Activated T-helper 1 cell treated with anti-CD3 and anti-CD28 coated beads, Interleukin-12 subunit alpha, Interleukin-12 subunit beta, Interleukin-2, Interleukin-4 antibody, amounts not matched to agents 30 ng/mL and 10 ng/mL and 1 ng/mL, durations not matched to agents 14 hours and 24 hours and 36 hours (primary cell): ENCODE measurements around the gene NFATC2. TPM values are rescaled to one million over a fixed set of nuclear protein-coding genes. Genes with fewer than 3 reads are reported as not detected.
"Not testable (repeated sequence)": the region's sequence is repeated elsewhere in the genome, so short reads cannot be mapped to it uniquely, and the experiment has no call there.

Experiments used
- DNase-seq: peaks from one replicate; pipeline ENCODE4 v3.0.0; 2021; ENCODE audit warnings: low spot score
- H3K27ac Mint-ChIP-seq: one replicate; pipeline ENCODE4 v1.8.0; 2021; ENCODE audit warnings: mild to moderate bottlenecking, mixed read lengths
- H3K27me3 Mint-ChIP-seq: one replicate; pipeline ENCODE4 v1.8.0; 2022; ENCODE audit warnings: mild to moderate bottlenecking, moderate library complexity, mixed read lengths; ENCODE audit not compliant: insufficient read depth
- H3K36me3 Mint-ChIP-seq: one replicate; pipeline ENCODE4 v1.8.0; 2021; ENCODE audit warnings: low read depth, mixed read lengths
- H3K4me1 Mint-ChIP-seq: one replicate; pipeline ENCODE4 v1.8.0; 2021; ENCODE audit warnings: low read depth, mixed read lengths
- H3K4me3 Mint-ChIP-seq: one replicate; pipeline ENCODE4 v1.8.0; 2021; ENCODE audit warnings: mild to moderate bottlenecking, moderate library complexity, mixed read lengths
- H3K9me3 Mint-ChIP-seq: one replicate; pipeline ENCODE4 v1.8.0; 2021; ENCODE audit warnings: mixed read lengths
- intact Hi-C: fragments of 100-400 bp; cut with micrococcal nuclease; formaldehyde crosslinking; loops from one replicate; pipeline ENCODE4 v1.15.1; 2024
- total RNA-seq: library from RNA; stranded (reverse); gene quantifications from 2 replicates; pipeline ENCODE4 v1.2.3, GENCODE V29; 2022

The NFATC2 gene
- total RNA-seq, 1 donor from 2014 or later: 84.0 TPM

- peaks cover 51% of the 10 kb centered on the region for H3K36me3 Mint-ChIP-seq
These were observed 79.0 kb downstream of the NFATC2 start for GRCh38 chr20:51463560-51463959.

GRCh38 chr20:51462566-51463276 lies 79.8 kb downstream of the NFATC2 start:
- H3K36me3 Mint-ChIP-seq: peaks cover 48% of the 10 kb centered on the region
- no peak for DNase-seq
- H3K9me3 Mint-ChIP-seq: no peaks in the 10 kb centered on the region
- intact Hi-C loops: no loop called here
- H3K27me3 Mint-ChIP-seq: no peaks in the 10 kb centered on the region
- peaks cover 29% of the 10 kb centered on the region for H3K4me1 Mint-ChIP-seq
- no peak overlapping the region for H3K4me3 Mint-ChIP-seq
- H3K27ac Mint-ChIP-seq: no peak overlapping the region

More at GRCh38 chr20:51463560-51463959, 79.0 kb downstream of the NFATC2 start:
- no peaks in the 10 kb centered on the region for H3K27me3 Mint-ChIP-seq
- H3K27ac Mint-ChIP-seq: peak overlapping the region; percentile 86
- DNase-seq: no peak
- H3K9me3 Mint-ChIP-seq: no peaks in the 10 kb centered on the region
- intact Hi-C loops: no loop called here
- H3K4me3 Mint-ChIP-seq: no peak overlapping the region
- peaks cover 32% of the 10 kb centered on the region for H3K4me1 Mint-ChIP-seq

DNA sequence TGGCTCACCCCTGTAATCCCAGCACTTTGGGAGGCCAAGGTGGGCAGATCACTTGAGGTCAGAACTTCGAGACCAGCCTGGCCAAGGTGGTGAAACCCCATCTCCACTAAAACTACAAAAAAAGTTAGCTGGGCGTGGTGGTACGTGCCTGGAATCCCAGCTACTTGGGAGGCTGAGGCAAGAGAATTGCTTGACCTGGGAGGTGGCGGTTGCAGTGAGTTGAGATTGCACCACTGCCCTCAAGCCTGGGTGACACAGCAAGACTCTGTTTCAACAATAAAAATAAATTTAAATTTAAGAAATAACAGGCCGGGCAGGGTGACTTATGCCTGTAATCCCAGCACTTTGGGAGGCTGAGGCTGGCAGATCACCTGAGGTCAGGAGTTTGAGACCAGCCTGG lies 80.7 kb downstream of the NFATC2 start:
- H3K4me3 Mint-ChIP-seq, H3K9me3 Mint-ChIP-seq, H3K27me3 Mint-ChIP-seq, intact Hi-C loops, H3K27ac Mint-ChIP-seq, DNase-seq: not testable (repeated sequence)
- Mint-ChIP-seq H3K36me3 (peaks cover 48% of the 10 kb centered on the region), H3K4me1 (peaks cover 35% of the 10 kb centered on the region)

DNA sequence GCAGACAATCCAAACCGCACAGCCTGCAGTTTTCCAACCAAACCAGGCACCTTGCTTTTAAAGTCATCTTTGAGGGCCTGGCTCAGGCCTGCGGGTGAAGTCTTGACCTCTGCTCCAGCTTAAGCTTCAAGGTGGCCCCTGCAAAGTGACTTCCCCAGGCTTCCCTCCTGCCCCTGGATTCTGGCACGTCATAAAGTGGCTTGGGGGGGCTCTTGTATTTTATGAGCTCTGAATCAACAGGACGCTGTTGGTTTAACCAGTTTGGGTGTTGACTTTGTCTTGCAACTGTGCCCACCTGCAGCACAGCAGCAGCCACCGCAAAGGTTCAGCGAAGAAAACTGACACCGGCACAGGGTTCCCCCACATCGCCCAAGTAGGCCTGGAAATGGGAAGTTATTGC lies 81.2 kb downstream of the NFATC2 start:
- peaks cover 50% of the 10 kb centered on the region for H3K36me3 Mint-ChIP-seq
- no peaks in the 10 kb centered on the region for H3K9me3 Mint-ChIP-seq
- H3K27ac Mint-ChIP-seq: no peak overlapping the region
- peaks cover 37% of the 10 kb centered on the region for H3K4me1 Mint-ChIP-seq
- H3K4me3 Mint-ChIP-seq: no peak overlapping the region
- intact Hi-C loops: no loop called here
- no peaks in the 10 kb centered on the region for H3K27me3 Mint-ChIP-seq
- DNase-seq: no peak

DNA sequence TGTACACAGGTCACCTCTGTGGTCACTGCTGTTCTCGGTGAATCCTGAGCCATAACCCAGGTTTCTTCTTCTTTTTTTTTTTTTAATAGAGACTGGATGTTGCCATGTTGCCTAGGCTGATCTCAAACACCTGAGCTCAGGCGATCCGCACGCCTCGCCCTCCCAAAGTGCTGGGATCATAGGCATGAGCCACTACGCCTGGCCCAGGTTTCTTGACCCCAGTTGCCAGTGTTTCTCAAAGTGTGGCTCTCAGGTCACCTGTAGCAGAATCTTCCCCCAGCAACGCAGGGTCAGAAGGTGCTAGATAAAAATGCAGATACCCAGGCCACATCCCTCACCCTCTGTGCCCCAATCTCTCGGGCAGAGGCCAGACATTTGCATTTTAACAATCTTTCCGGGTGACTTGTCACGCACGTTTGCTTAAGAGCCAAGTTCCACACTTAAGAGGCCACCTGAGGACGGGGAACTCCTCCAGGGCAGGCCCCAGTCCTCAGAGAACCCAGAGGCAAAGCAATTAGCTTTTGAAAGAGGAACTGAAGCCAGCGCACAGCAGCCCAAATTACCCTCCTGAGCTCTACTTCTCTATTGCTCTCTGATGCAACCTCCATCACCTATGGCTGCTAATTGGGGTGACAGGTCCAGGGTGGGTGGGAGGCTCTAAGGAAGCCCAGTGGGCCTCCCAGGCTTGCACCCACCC lies 81.8 kb downstream of the NFATC2 start:
- Mint-ChIP-seq H3K4me3 (no peak overlapping the region), H3K27me3 (no peaks in the 10 kb centered on the region), H3K9me3 (no peaks in the 10 kb centered on the region), H3K27ac (no peak overlapping the region), H3K36me3 (peaks cover 51% of the 10 kb centered on the region), H3K4me1 (peaks cover 37% of the 10 kb centered on the region)
- intact Hi-C loops: no loop called here
- no peak for DNase-seq

- peaks cover 4% of the 10 kb centered on the region for H3K9me3 Mint-ChIP-seq
- H3K4me3 Mint-ChIP-seq: no peak overlapping the region
- H3K4me1 Mint-ChIP-seq: peaks cover 37% of the 10 kb centered on the region
- intact Hi-C loops: no loop called here
- DNase-seq: no peak
- H3K36me3 Mint-ChIP-seq: peaks cover 49% of the 10 kb centered on the region
- H3K27me3 Mint-ChIP-seq: no peaks in the 10 kb centered on the region
- H3K27ac Mint-ChIP-seq: peak overlapping the region; percentile 15
These were observed 82.4 kb downstream of the NFATC2 start for GRCh38 chr20:51460163-51460562.

GRCh38 chr20:51458751-51459439 lies 83.6 kb downstream of the NFATC2 start:
- H3K27ac Mint-ChIP-seq: peak overlapping the region; percentile 29
- peaks cover 53% of the 10 kb centered on the region for H3K36me3 Mint-ChIP-seq
- peaks cover 9% of the 10 kb centered on the region for H3K9me3 Mint-ChIP-seq
- no peak overlapping the region for H3K4me3 Mint-ChIP-seq
- no peaks in the 10 kb centered on the region for H3K27me3 Mint-ChIP-seq
- H3K4me1 Mint-ChIP-seq: peaks cover 33% of the 10 kb centered on the region
- intact Hi-C loops: no loop called here
- no peak for DNase-seq

DNA sequence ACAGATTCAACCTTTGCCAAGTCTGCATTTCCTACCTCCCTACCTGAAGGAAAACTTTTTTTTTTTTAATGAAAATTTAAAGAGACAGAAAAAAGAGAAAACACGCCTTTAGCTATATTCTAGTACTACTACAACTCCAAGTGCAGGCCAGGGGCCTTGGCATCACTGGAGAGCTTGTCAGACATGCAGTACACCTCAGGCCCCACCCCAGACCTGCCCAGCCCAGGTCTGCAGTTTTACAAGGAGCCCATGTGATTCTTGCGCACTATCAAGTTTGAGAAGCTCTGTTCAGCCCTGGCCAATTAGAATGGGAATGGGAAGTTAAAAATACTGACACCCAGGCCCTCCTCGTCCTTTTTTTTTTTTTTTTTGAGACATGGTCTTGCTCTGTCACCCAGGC lies 85.0 kb downstream of the NFATC2 start:
- Mint-ChIP-seq H3K27me3 (no peaks in the 10 kb centered on the region), H3K27ac (no peak overlapping the region), H3K9me3 (peaks cover 9% of the 10 kb centered on the region)

GRCh38 chr20:51456511-51457509 lies 85.7 kb downstream of the NFATC2 start:
- no peak for DNase-seq
- H3K9me3 Mint-ChIP-seq: peaks cover 9% of the 10 kb centered on the region
- no peak overlapping the region for H3K4me3 Mint-ChIP-seq
- H3K27ac Mint-ChIP-seq: peak overlapping the region; percentile 44
- H3K36me3 Mint-ChIP-seq: peaks cover 68% of the 10 kb centered on the region
- intact Hi-C loops: no loop called here
- H3K27me3 Mint-ChIP-seq: no peaks in the 10 kb centered on the region
- H3K4me1 Mint-ChIP-seq: peaks cover 37% of the 10 kb centered on the region

More for the DNA sequence above, 85.0 kb downstream of the NFATC2 start:
- intact Hi-C loops: no loop called here
- peaks cover 61% of the 10 kb centered on the region for H3K36me3 Mint-ChIP-seq
- peaks cover 32% of the 10 kb centered on the region for H3K4me1 Mint-ChIP-seq
- H3K4me3 Mint-ChIP-seq: no peak overlapping the region
- DNase-seq: no peak

DNA sequence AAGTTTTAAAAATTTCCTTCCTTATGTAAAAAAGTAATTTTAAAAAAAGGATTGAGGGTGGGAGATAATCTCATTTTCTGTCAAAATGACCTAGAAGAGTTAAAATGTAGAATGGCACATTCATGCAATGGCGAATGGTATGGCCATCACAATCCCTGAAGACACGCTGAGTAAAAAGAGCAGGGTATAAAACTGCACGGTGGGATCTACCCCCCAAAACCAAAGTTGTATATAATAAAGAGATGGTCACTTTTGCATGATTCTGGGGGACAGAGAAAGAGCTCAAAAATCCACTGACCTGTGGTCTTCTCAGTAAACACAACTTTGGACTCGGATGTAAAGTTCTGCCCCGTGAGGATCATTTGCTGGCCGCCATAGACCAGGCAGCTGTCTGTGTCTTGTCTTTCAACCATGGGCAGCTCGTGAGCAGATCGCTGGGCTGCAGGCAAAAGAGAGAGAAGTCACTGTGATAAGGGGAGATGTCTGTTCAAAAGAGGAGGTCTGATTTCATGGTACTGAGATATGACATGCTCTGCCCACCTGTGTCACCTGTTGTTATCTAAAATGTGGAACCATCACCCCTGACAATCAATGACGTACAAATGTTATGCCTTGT lies 88.2 kb downstream of the NFATC2 start:
- peaks cover 9% of the 10 kb centered on the region for H3K9me3 Mint-ChIP-seq
- intact Hi-C loops: no loop called here
- no peaks in the 10 kb centered on the region for H3K27me3 Mint-ChIP-seq
- peak overlapping the region; percentile 48 for H3K27ac Mint-ChIP-seq
- peaks cover 61% of the 10 kb centered on the region for H3K36me3 Mint-ChIP-seq
- H3K4me3 Mint-ChIP-seq: no peak overlapping the region
- peaks cover 53% of the 10 kb centered on the region for H3K4me1 Mint-ChIP-seq
- DNase-seq: no peak

DNA sequence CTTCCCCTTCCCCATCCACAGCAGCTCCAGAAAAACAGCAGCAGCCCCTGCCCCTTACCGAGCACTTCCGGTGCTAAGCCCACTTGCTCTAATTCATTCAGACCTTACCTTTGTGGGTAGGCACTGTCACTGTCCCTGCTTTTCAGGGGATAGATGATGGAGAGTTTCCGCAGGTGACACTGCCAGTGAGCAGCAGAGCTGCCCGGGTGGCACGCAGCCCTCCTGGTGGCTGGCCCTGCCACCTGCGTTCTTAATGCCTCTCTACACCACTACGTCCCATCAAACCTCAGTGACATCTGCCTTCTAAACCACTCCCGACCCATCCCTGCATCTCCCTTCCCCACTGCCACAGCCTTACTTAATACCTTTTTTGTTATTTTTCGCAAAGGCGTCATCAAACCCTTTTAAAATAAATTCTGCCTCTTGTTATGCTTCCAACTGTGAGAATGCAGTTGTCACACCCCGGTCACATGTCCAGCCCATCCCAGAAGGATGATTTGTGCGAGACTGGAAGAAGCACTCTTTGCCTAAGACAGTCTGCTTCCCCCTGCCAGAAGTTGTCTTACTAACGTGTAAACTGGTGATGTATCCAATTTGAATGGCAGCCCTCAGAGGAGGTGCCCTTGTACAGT lies 89.7 kb downstream of the NFATC2 start:
- H3K4me3 Mint-ChIP-seq: no peak overlapping the region
- H3K36me3 Mint-ChIP-seq: peaks cover 60% of the 10 kb centered on the region
- peaks cover 52% of the 10 kb centered on the region for H3K4me1 Mint-ChIP-seq
- peak overlapping the region; percentile 46 for H3K27ac Mint-ChIP-seq
- H3K27me3 Mint-ChIP-seq: no peaks in the 10 kb centered on the region
- H3K9me3 Mint-ChIP-seq: peaks cover 9% of the 10 kb centered on the region
- no peak for DNase-seq
- intact Hi-C loops: loop anchor here (1.0 kb wide), 1 partner anchor 39 kb away; no protein-coding TSS in a partner anchor
